GM12892 (cell line): ENCODE measurements around the gene MROH7.
"Not testable (repeated sequence)": the region's sequence is repeated elsewhere in the genome, so short reads cannot be mapped to it uniquely, and the experiment has no call there.

ENCODE experiments used
- POLR2A ChIP-seq: IDR thresholded peaks from 2 replicates; pipeline ENCODE4 v1.6.1; 2011; ENCODE audit warnings: low read depth, low read length, control low read depth
- TAF1 ChIP-seq: IDR thresholded peaks from 2 replicates; pipeline ENCODE4 v1.6.1; 2011; ENCODE audit warnings: low read depth, mild to moderate bottlenecking, control low read depth, low read length, borderline replicate concordance

DNA sequence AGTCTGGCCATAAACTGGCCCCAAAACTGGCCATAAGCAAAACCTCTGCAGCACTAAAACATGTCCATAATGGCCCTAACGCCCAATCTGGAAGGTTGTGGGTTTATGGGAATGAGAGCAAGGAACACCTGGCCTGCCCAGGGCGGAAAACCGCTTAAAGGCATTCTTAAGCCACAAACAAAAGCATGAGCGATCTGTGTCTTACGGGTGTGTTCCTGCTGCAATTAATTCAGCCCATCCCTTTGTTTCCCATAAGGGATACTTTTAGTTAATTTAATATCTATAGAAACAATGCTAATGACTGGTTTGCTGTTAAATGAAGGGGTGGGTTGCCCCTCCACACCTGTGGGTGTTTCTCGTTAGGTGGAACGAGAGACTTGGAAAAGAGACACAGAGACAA is 5.8 kb upstream of the MROH7 start:
- not testable (repeated sequence) for TF ChIP-seq TAF1, POLR2A
